Astrocyte (in vitro differentiated cells and primary cell): ENCODE data around the gene RGSL1. TPM values are rescaled to one million over a fixed set of nuclear protein-coding genes. Genes with fewer than 3 reads are reported as not detected.

Experiments
- DNase-seq: peaks from one replicate; pipeline ENCODE4 v3.0.0-alpha.2; 2010; ENCODE audit warnings: low read depth
- FAIRE-seq: peaks from 2 replicates; lab custom pipeline; 2011; peaks lifted over from hg19 to GRCh38; lab: Jason Lieb, UNC
- H2AFZ ChIP-seq: 2 replicates; pipeline ENCODE4 v1.6.0; 2012; ENCODE audit warnings: low read depth, low read length, inconsistent platforms
- H3K27ac ChIP-seq: 2 replicates; pipeline ENCODE4 v1.5.1; 2011; ENCODE audit warnings: low read depth, low read length, inconsistent platforms
- H3K27me3 ChIP-seq: 2 replicates; pipeline ENCODE4 v1.6.0; 2011; ENCODE audit warnings: low read length, inconsistent platforms; ENCODE audit not compliant: insufficient read depth
- H3K36me3 ChIP-seq: 2 replicates; pipeline ENCODE4 v1.5.1; 2011; ENCODE audit warnings: low read length, inconsistent platforms; ENCODE audit not compliant: insufficient read depth
- H3K4me1 ChIP-seq: 2 replicates; pipeline ENCODE4 v1.5.1; 2011; ENCODE audit warnings: low read length, inconsistent platforms; ENCODE audit not compliant: insufficient read depth
- H3K4me2 ChIP-seq: 2 replicates; pipeline ENCODE4 v1.6.0; 2012; ENCODE audit warnings: low read length, inconsistent platforms
- H3K4me3 ChIP-seq: 2 replicates; pipeline ENCODE4 v1.5.1; 2011; ENCODE audit warnings: low read depth, mild to moderate bottlenecking, low read length, inconsistent platforms; ENCODE audit not compliant: insufficient read depth
- H3K79me2 ChIP-seq: 2 replicates; pipeline ENCODE4 v1.6.0; 2012; ENCODE audit warnings: mild to moderate bottlenecking, low read length, inconsistent platforms; ENCODE audit not compliant: insufficient read depth
- H3K9ac ChIP-seq: 2 replicates; pipeline ENCODE4 v1.6.0; 2012; ENCODE audit warnings: mild to moderate bottlenecking, low read length, inconsistent platforms
- H3K9me3 ChIP-seq: 2 replicates; pipeline ENCODE4 v1.5.1; 2012; ENCODE audit warnings: low read depth, mild to moderate bottlenecking, low read length, inconsistent platforms; ENCODE audit not compliant: insufficient read depth
- H4K20me1 ChIP-seq: 2 replicates; pipeline ENCODE4 v1.6.0; 2012; ENCODE audit warnings: low read length, inconsistent platforms; ENCODE audit not compliant: insufficient read depth
- H3K27ac Mint-ChIP-seq: one replicate; pipeline ENCODE4 v1.8.0; 2021; ENCODE audit warnings: mild to moderate bottlenecking, mixed read lengths; ENCODE audit not compliant: unreplicated experiment
- H3K27me3 Mint-ChIP-seq: one replicate; pipeline ENCODE4 v1.8.0; 2021; ENCODE audit warnings: low read depth, mixed read lengths; ENCODE audit not compliant: unreplicated experiment
- H3K36me3 Mint-ChIP-seq: one replicate; pipeline ENCODE4 v1.8.0; 2021; ENCODE audit warnings: low read depth, mixed read lengths; ENCODE audit not compliant: unreplicated experiment
- H3K4me1 Mint-ChIP-seq: one replicate; pipeline ENCODE4 v1.8.0; 2021; ENCODE audit warnings: low read depth, mixed read lengths; ENCODE audit not compliant: unreplicated experiment
- H3K4me3 Mint-ChIP-seq: one replicate; pipeline ENCODE4 v1.8.0; 2021; ENCODE audit warnings: mild to moderate bottlenecking, moderate library complexity, mixed read lengths; ENCODE audit not compliant: unreplicated experiment
- H3K9me3 Mint-ChIP-seq: one replicate; pipeline ENCODE4 v1.8.0; 2021; ENCODE audit warnings: mild to moderate bottlenecking, mixed read lengths; ENCODE audit not compliant: unreplicated experiment
- EZH2 ChIP-seq: IDR thresholded peaks from 2 replicates; pipeline ENCODE4 v1.6.1; 2012; ENCODE audit warnings: mild to moderate bottlenecking, low read length, inconsistent platforms; ENCODE audit not compliant: insufficient read depth
- total RNA-seq: library from RNA; stranded (reverse); gene quantifications from 2 replicates; pipeline ENCODE4 v1.2.1, GENCODE V29; 2021
- TF ChIP-seq, protein P1 (sequence below): IDR thresholded peaks from 2 replicates; pipeline ENCODE4 v1.5.1; 2011; ENCODE audit warnings: low read depth, mild to moderate bottlenecking, inconsistent platforms, low read length, moderate library complexity; ENCODE audit not compliant: insufficient read depth

RGSL1 gene
- total RNA-seq, 1 donor from 2014 or later = not detected

DNA sequence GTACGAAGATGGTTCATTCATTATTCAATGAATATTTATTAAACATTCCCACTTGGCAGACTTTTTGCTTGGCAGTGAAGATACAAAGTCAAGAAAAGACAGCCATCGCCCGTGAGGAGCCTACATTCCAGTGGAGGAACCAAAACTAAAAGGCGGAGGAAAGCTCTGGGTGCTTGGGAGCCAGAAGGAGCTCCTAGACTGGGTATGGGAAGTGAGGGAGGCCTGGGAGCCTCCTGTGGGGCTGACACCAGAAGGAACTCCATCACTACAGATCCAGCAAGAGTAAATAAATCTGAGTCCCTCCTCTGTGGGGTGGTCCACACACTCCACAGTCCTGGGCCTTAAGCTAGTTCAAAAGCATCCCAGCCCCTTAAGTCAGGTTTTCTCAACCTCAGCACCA is 124.2 kb downstream of the RGSL1 start:
- Histone ChIP-seq H3K4me1 (peaks cover 4% of the 10 kb centered on the region), H4K20me1 (no peaks in the 10 kb centered on the region), H3K4me2 (no peak overlapping the region), H3K27me3 (no peaks in the 10 kb centered on the region), H3K79me2 (no peaks in the 10 kb centered on the region), H3K4me3 (no peak overlapping the region), H3K36me3 (no peaks in the 10 kb centered on the region), H3K9ac (no peak overlapping the region), H3K27ac (no peak overlapping the region), H3K9me3 (no peaks in the 10 kb centered on the region), H2AFZ (no peak overlapping the region)
- H3K27ac Mint-ChIP-seq = no peak overlapping the region
- H3K4me1 Mint-ChIP-seq = peaks cover 8% of the 10 kb centered on the region
- H3K36me3 Mint-ChIP-seq = no peaks in the 10 kb centered on the region
- FAIRE-seq = no peak
- no peak for DNase-seq
- H3K27me3 Mint-ChIP-seq = no peaks in the 10 kb centered on the region
- no peaks in the 10 kb centered on the region for H3K9me3 Mint-ChIP-seq
- no peak for TF ChIP-seq EZH2
- TF ChIP-seq, protein P1, sequence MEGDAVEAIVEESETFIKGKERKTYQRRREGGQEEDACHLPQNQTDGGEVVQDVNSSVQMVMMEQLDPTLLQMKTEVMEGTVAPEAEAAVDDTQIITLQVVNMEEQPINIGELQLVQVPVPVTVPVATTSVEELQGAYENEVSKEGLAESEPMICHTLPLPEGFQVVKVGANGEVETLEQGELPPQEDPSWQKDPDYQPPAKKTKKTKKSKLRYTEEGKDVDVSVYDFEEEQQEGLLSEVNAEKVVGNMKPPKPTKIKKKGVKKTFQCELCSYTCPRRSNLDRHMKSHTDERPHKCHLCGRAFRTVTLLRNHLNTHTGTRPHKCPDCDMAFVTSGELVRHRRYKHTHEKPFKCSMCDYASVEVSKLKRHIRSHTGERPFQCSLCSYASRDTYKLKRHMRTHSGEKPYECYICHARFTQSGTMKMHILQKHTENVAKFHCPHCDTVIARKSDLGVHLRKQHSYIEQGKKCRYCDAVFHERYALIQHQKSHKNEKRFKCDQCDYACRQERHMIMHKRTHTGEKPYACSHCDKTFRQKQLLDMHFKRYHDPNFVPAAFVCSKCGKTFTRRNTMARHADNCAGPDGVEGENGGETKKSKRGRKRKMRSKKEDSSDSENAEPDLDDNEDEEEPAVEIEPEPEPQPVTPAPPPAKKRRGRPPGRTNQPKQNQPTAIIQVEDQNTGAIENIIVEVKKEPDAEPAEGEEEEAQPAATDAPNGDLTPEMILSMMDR = no peak
- no peak overlapping the region for H3K4me3 Mint-ChIP-seq

DNA sequence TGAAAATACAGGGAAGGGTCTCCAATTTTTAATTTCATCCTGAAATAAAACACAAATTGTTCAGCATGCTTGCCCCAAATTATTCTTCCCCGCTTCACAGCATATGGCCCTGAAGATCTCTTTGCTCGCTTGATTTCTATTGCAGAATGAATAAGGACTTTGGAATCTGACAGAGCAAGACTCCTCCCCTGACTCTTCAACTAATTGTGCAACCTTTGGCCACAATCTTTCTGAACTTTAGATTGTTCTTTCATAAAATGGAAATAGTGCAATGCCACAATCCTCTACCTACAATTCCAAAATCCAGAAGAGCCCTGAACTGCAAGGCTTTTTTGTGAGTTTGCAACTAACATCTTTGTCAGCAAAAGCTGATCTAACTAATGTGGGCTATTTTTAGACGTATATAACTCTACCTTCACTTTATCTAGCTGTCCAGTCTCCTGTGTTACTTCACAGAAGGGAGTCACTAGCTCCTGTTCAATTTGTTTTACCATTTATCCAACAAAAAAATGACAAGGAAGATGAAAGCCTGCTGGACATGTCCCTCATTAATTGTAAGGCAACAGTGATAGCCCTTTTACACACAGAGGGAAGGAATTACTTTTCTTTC is 125.7 kb downstream of the RGSL1 start:
- no peak for TF ChIP-seq EZH2
- TF ChIP-seq, protein P1 = no peak
- Mint-ChIP-seq H3K4me1 (peaks cover 8% of the 10 kb centered on the region), H3K27ac (no peak overlapping the region), H3K36me3 (no peaks in the 10 kb centered on the region), H3K4me3 (no peak overlapping the region), H3K9me3 (no peaks in the 10 kb centered on the region), H3K27me3 (no peaks in the 10 kb centered on the region)
- FAIRE-seq (peak; percentile 52), DNase-seq (peak; percentile 66)
- no peaks in the 10 kb centered on the region for H4K20me1 ChIP-seq
- no peak overlapping the region for H3K27ac ChIP-seq
- H3K4me3 ChIP-seq = no peak overlapping the region
- H2AFZ ChIP-seq = no peak overlapping the region
- H3K4me1 ChIP-seq = peaks cover 4% of the 10 kb centered on the region
- H3K27me3 ChIP-seq = no peaks in the 10 kb centered on the region
- no peaks in the 10 kb centered on the region for H3K9me3 ChIP-seq
- no peaks in the 10 kb centered on the region for H3K79me2 ChIP-seq
- H3K4me2 ChIP-seq = no peak overlapping the region
- H3K36me3 ChIP-seq = no peaks in the 10 kb centered on the region
- no peak overlapping the region for H3K9ac ChIP-seq

DNA sequence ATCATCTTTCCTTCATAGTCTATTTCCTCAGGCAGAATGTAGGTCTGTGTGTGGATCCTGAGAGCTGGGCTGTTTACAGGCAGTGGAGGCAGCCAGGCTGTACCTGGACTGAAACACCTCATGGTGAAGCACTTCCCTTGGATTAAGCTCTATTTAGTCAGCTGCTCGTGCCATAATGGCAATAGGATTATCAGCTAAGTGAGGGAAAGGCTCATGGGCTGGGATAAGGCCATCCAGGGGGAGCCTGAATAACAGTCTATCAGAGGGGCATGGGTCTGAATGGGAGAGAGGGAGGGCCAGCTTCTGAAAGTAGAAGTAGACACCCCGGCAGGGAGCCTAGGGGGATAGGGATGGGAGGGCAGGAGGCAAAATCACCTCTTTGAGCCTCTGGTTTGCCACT is 130.8 kb downstream of the RGSL1 start:
- no peak for DNase-seq
- Histone ChIP-seq H3K27me3 (no peaks in the 10 kb centered on the region), H3K4me1 (peaks cover 1% of the 10 kb centered on the region), H3K4me2 (no peak overlapping the region), H4K20me1 (no peaks in the 10 kb centered on the region), H3K36me3 (no peaks in the 10 kb centered on the region), H2AFZ (no peak overlapping the region), H3K4me3 (no peak overlapping the region), H3K9me3 (no peaks in the 10 kb centered on the region), H3K27ac (no peak overlapping the region), H3K79me2 (no peaks in the 10 kb centered on the region), H3K9ac (no peak overlapping the region)
- no peak for FAIRE-seq
- H3K27ac Mint-ChIP-seq = no peak overlapping the region
- no peaks in the 10 kb centered on the region for H3K27me3 Mint-ChIP-seq
- H3K4me3 Mint-ChIP-seq = no peak overlapping the region
- H3K4me1 Mint-ChIP-seq = peaks cover 4% of the 10 kb centered on the region
- peaks cover 6% of the 10 kb centered on the region for H3K36me3 Mint-ChIP-seq
- TF ChIP-seq EZH2 = no peak
- TF ChIP-seq, protein P1 = no peak
- H3K9me3 Mint-ChIP-seq = no peaks in the 10 kb centered on the region
